ENCODE results near the gene NAMPT.

- TF ChIP-seq CTCF (conservative IDR thresholded peaks at IDR 0.05 in 1 of 2, IDR thresholded peaks at IDR 0.05 in 1 of 2; ENCODE audit: low read depth in 1 of 2, low read length in 2 of 2): no peak
- no peak for TF ChIP-seq EZH2 (IDR thresholded peaks at IDR 0.05; ENCODE audit: low read length, missing control alignments)
These were observed 711 bp downstream of the NAMPT start for GRCh38 chr7:106283831-106284713.

Data from fibroblast of lung (primary cell).